Colonic mucosa (tissue), 4 donors: ENCODE results near the gene CPT1B. TPM values are rescaled to one million over a fixed set of nuclear protein-coding genes. Genes with fewer than 3 reads are reported as not detected.
"Not testable (repeated sequence)": the region's sequence is repeated elsewhere in the genome, so short reads cannot be mapped to it uniquely, and the experiment has no call there.

ENCODE experiments used
- DNase-seq: peaks from one replicate; pipeline ENCODE4 v3.0.0-alpha.2; 2020
- H3K27ac ChIP-seq: fragments of 200-600 bp; one replicate; pipeline ENCODE4 v1.8.0; 2021
- H3K27me3 ChIP-seq: fragments of 200-600 bp; one replicate; pipeline ENCODE4 v1.8.0; 2021
- H3K36me3 ChIP-seq: fragments of 200-600 bp; one replicate; pipeline ENCODE4 v1.8.0; 2021
- H3K4me1 ChIP-seq: fragments of 200-600 bp; one replicate; pipeline ENCODE4 v1.8.0; 2021; ENCODE audit warnings: mild to moderate bottlenecking
- H3K4me3 ChIP-seq: fragments of 200-600 bp; one replicate; pipeline ENCODE4 v1.8.0; 2021
- H3K9ac ChIP-seq, 2 donors: one replicate each; pipeline ENCODE4 v1.7.0; 2013; ENCODE audit warnings: control low read depth in 2 of 2, low read depth in 2 of 2, low read length in 2 of 2
- H3K9me3 ChIP-seq: fragments of 200-600 bp; one replicate; pipeline ENCODE4 v1.8.0; 2021
- intact Hi-C: fragments of 100-400 bp; cut with DNase I; formaldehyde crosslinking; loops from one replicate; pipeline ENCODE4 v1.14.1; 2022
- total RNA-seq, 2 donors: library from RNA; stranded (reverse); fragmentation: NEBNext Ultra II Directional in 1 of 2; extraction: Animal tissue kit (Norgen Biotek cat#: 25700) in 1 of 2; gene quantifications; one replicate each; pipeline ENCODE4 v1.2.1, GENCODE V29; 2021
- TF ChIP-seq, protein P1 (sequence below): fragments of 200-600 bp; IDR thresholded peaks from one replicate; pipeline ENCODE4 v1.8.0; 2022; ENCODE audit warnings: antibody characterized with exemption, mild to moderate bottlenecking
- donor health status: healthy.
- donor health status: DM: no; HTN: no; CAD: no.
- donor health status: DM: no; HTN: no; CAD: no.

CPT1B gene
- total RNA-seq, 2 donors from 2014 or later: 20.1 to 21.7 TPM

DNA sequence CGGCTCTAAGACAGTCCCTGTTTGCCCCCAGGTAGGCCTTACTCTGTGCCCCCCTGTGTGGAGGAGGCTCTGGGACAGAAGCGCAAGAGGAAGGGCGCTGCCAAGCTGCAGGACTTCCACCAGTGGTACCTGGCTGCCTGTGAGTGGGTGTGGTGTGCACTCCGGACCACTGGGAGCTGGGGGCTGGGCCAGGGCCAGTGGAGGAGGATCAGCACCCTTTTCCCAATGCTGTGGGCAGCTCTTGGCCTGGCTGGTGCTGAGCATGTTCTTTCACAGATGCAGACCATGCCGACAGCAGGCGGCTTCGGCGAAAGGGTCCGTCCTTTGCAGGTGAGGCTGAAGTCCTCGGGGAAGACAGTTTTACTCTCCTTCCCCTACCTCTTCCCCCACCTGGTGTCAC lies 56.5 kb downstream of the CPT1B start:
- H3K36me3 ChIP-seq: peaks cover 15% of the 10 kb centered on the region

DNA sequence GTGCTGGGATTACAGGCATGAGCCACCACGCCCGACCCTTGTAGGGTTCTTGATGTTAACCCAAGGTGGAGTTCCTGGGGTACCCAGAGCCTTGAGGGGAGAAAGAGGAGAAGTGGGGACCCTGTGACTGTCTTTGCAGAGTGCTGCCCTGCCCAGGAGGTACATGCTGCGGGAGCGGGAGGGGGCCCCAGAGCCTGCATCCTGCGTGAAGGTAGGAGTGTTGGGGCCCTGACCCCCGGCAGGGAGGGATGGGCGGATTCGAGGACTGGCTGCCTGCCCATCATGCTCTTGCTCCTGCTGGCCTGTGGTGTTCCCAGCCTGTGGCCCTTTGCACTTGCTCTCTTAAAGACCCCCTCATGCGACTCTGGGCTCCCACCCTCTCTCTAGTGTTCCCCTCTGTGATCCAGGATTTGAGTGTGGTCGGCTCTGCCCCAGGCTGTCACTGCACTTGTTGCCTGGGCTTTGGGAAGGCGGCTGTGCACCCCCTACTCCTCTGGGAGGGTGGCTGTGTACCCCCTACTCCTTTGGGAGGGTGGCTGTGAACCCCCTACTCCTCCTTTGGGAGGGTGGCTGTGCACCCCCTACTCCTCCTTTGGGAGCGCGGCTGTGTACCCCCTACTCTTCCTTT lies 57.3 kb downstream of the CPT1B start:
- H3K27ac ChIP-seq: no peak overlapping the region
- peaks cover 15% of the 10 kb centered on the region for H3K36me3 ChIP-seq
- no peaks in the 10 kb centered on the region for H3K9me3 ChIP-seq
- TF ChIP-seq, protein P1, sequence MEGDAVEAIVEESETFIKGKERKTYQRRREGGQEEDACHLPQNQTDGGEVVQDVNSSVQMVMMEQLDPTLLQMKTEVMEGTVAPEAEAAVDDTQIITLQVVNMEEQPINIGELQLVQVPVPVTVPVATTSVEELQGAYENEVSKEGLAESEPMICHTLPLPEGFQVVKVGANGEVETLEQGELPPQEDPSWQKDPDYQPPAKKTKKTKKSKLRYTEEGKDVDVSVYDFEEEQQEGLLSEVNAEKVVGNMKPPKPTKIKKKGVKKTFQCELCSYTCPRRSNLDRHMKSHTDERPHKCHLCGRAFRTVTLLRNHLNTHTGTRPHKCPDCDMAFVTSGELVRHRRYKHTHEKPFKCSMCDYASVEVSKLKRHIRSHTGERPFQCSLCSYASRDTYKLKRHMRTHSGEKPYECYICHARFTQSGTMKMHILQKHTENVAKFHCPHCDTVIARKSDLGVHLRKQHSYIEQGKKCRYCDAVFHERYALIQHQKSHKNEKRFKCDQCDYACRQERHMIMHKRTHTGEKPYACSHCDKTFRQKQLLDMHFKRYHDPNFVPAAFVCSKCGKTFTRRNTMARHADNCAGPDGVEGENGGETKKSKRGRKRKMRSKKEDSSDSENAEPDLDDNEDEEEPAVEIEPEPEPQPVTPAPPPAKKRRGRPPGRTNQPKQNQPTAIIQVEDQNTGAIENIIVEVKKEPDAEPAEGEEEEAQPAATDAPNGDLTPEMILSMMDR: no peak
- H3K27me3 ChIP-seq: no peaks in the 10 kb centered on the region
- no peak overlapping the region for H3K9ac ChIP-seq
- intact Hi-C loops: loop anchor here (5.0 kb wide), 1 partner anchor 41 kb away; the partner anchor contains the start of gene SYCE3
- peaks cover 10% of the 10 kb centered on the region for H3K4me1 ChIP-seq
- DNase-seq: no peak
- H3K4me3 ChIP-seq: no peak overlapping the region

More for the DNA sequence above, 56.5 kb downstream of the CPT1B start:
- TF ChIP-seq, protein P1: no peak
- Histone ChIP-seq H3K9me3 (no peaks in the 10 kb centered on the region), H3K27me3 (no peaks in the 10 kb centered on the region), H3K4me3 (no peak overlapping the region), H3K9ac (no peak overlapping the region), H3K27ac (no peak overlapping the region), H3K4me1 (peaks cover 10% of the 10 kb centered on the region)
- intact Hi-C loops: loop anchor here (5.0 kb wide), 1 partner anchor 41 kb away; the partner anchor contains the start of gene SYCE3
- DNase-seq: no peak

DNA sequence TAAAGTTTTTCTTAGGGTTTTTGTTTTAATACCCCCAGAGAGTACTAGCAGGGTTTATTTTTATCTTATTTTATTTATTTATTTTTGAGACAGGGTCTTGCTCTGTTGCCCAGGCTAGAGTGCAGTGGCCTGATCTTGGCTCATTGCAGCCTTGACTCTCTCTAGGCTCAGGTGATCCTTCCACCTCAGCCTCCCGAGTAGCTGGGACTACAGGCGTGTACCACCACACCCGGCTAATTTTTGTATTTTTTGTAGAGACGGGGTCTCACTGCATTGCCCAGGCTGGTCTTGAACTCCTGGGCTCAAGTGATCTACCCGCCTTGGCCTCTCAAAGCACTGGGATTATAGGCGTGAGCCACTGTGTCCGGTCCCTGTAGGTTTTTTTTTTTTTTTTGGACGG lies 58.0 kb downstream of the CPT1B start:
- intact Hi-C loops: loop anchor here (5.0 kb wide), 1 partner anchor 42 kb away; the partner anchor contains the start of gene SYCE3

DNA sequence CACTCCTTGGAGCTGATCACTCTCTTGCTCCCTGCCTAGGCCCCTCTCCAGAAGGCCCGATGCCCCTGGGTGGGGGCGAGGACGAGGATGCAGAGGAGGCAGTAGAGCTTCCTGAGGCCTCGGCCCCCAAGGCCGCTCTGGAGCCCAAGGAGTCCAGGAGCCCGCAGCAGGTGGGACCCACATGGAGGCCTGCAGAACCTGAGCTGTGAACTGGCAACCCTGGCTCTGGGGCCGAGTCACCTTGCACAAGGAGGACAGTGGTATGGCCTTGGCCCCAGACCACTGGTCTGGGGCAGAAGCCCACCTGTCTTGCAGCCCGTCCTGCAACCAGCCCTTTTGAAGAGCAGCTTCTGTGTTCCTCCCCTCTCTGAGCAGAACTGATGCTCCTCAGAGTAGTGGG lies 59.1 kb downstream of the CPT1B start:
- TF ChIP-seq, protein P1: no peak
- intact Hi-C loops: no loop called here
- no peak for DNase-seq

More for the DNA sequence above, 58.0 kb downstream of the CPT1B start:
- not testable (repeated sequence) for H3K4me3 ChIP-seq, H3K9me3 ChIP-seq, H3K27me3 ChIP-seq, DNase-seq, H3K9ac ChIP-seq, H3K27ac ChIP-seq
- Histone ChIP-seq H3K4me1 (peaks cover 10% of the 10 kb centered on the region), H3K36me3 (peaks cover 15% of the 10 kb centered on the region)

More for the DNA sequence above, 59.1 kb downstream of the CPT1B start:
- H3K4me3 ChIP-seq: no peak overlapping the region
- H3K27ac ChIP-seq: no peak overlapping the region
- H3K27me3 ChIP-seq: no peaks in the 10 kb centered on the region
- peaks cover 7% of the 10 kb centered on the region for H3K4me1 ChIP-seq
- H3K9ac ChIP-seq: no peak overlapping the region
- peaks cover 15% of the 10 kb centered on the region for H3K36me3 ChIP-seq
- no peaks in the 10 kb centered on the region for H3K9me3 ChIP-seq

Other genes with a start within 250 kb of the CPT1B start
- 10 to 100 TPM; 34.1 to 55.9 TPM for gene PPP6R2, start 235.1 kb downstream of the CPT1B start, total RNA-seq
- 100 to 1,000 TPM in 1 of 2 donors, 10 to 100 TPM in 1; 68.3 to 101 TPM for gene SBF1, start 103.4 kb downstream of the CPT1B start, total RNA-seq
- gene ADM2, start 96.9 kb downstream of the CPT1B start, total RNA-seq: 1 to 10 TPM; 4.4 to 5.1 TPM
- gene MIOX, start 91.6 kb downstream of the CPT1B start, total RNA-seq: not detected
- gene LMF2, start 70.7 kb downstream of the CPT1B start, total RNA-seq: 10 to 100 TPM; 51.1 to 60.0 TPM
- gene NCAPH2, start 70.2 kb downstream of the CPT1B start, total RNA-seq: 10 to 100 TPM; 27.4 to 71.5 TPM
- gene SCO2, start 52.8 kb downstream of the CPT1B start, total RNA-seq: 1 to 10 TPM; 1.8 to 5.8 TPM
- gene TYMP, start 48.4 kb downstream of the CPT1B start, total RNA-seq: 10 to 100 TPM; 22.6 to 28.0 TPM
- under 1 TPM; 0.07 to 0.16 TPM for gene KLHDC7B, start 32.5 kb downstream of the CPT1B start, total RNA-seq
- gene SYCE3, start 15.5 kb downstream of the CPT1B start, total RNA-seq: not detected
- 10 to 100 TPM; 52.6 to 89.7 TPM for gene CHKB, start 4.4 kb upstream of the CPT1B start, total RNA-seq
- gene MAPK8IP2, start 22.4 kb upstream of the CPT1B start, total RNA-seq: 1 to 10 TPM; 1.2 to 1.4 TPM
- gene ARSA, start 49.7 kb upstream of the CPT1B start, total RNA-seq: 10 to 100 TPM; 40.6 to 61.0 TPM
- gene SHANK3, start 94.4 kb upstream of the CPT1B start, total RNA-seq: 1 to 10 TPM; 3.6 to 4.3 TPM
- under 1 TPM; 0.77 to 0.80 TPM for gene ACR, start 159.8 kb upstream of the CPT1B start, total RNA-seq
- gene RABL2B, start 205.2 kb upstream of the CPT1B start, total RNA-seq: 10 to 100 TPM; 14.3 to 23.9 TPM